Bronchial epithelial cell (primary cell): Measurements from ENCODE around the gene CLDN6. TPM values are rescaled to one million over a fixed set of nuclear protein-coding genes. Genes with fewer than 3 reads are reported as not detected.

Source experiments
- DNase-seq: peaks from one replicate; pipeline ENCODE4 v3.0.0-alpha.2; 2010; ENCODE audit warnings: low read depth
- FAIRE-seq: peaks from 2 replicates; lab custom pipeline; 2011; peaks lifted over from hg19 to GRCh38; lab: Jason Lieb, UNC
- H3K27me3 ChIP-seq: 2 replicates; pipeline ENCODE4 v1.5.1; 2011; ENCODE audit warnings: low read length; ENCODE audit not compliant: control insufficient read depth, insufficient read depth
- H3K36me3 ChIP-seq: 2 replicates; pipeline ENCODE4 v1.5.1; 2011; ENCODE audit warnings: low read length; ENCODE audit not compliant: control insufficient read depth, insufficient read depth
- H3K4me3 ChIP-seq: 2 replicates; pipeline ENCODE4 v1.5.1; 2011; ENCODE audit warnings: mild to moderate bottlenecking, low read depth, low read length, control low read depth
- CTCF ChIP-seq: IDR thresholded peaks from 2 replicates; pipeline ENCODE4 v1.5.1; 2011; ENCODE audit warnings: mild to moderate bottlenecking, moderate library complexity, low read length, control low read depth, inconsistent platforms; ENCODE audit not compliant: insufficient read depth, severe bottlenecking
- total RNA-seq: library from RNA; depleted of rRNA; stranded (reverse); fragments of >200 nt; gene quantifications from 2 replicates; pipeline ENCODE4 v1.2.1, GENCODE V29; 2014

Gene CLDN6
- total RNA-seq, 1 donor from 2014 or later: not detected

- TF ChIP-seq CTCF: peak; percentile 68
- H3K4me3 ChIP-seq: peak overlapping the region; percentile 47
- no peaks in the 10 kb centered on the region for H3K27me3 ChIP-seq
- DNase-seq (peak; percentile 97), FAIRE-seq (no peak)
- peaks cover 2% of the 10 kb centered on the region for H3K36me3 ChIP-seq
These were observed 14.3 kb downstream of the CLDN6 start for GRCh38 chr16:3003582-3004270.

- Histone ChIP-seq H3K4me3 (no peak overlapping the region), H3K36me3 (peaks cover 2% of the 10 kb centered on the region), H3K27me3 (no peaks in the 10 kb centered on the region)
- TF ChIP-seq CTCF: no peak
- DNase-seq (no peak), FAIRE-seq (no peak)
These were observed 16.7 kb downstream of the CLDN6 start for GRCh38 chr16:3001316-3001715.

GRCh38 chr16:3000540-3000939 lies 17.4 kb downstream of the CLDN6 start:
- DNase-seq (no peak), FAIRE-seq (no peak)
- no peak for TF ChIP-seq CTCF
- Histone ChIP-seq H3K4me3 (no peak overlapping the region), H3K36me3 (no peaks in the 10 kb centered on the region), H3K27me3 (no peaks in the 10 kb centered on the region)

GRCh38 chr16:2999929-3000328 lies 18.1 kb downstream of the CLDN6 start:
- H3K36me3 ChIP-seq: no peaks in the 10 kb centered on the region
- no peak for FAIRE-seq
- no peak for DNase-seq
- H3K4me3 ChIP-seq: no peak overlapping the region
- TF ChIP-seq CTCF: no peak
- H3K27me3 ChIP-seq: no peaks in the 10 kb centered on the region

GRCh38 chr16:2996298-2996697 lies 21.7 kb downstream of the CLDN6 start:
- DNase-seq (no peak), FAIRE-seq (no peak)
- Histone ChIP-seq H3K27me3 (no peaks in the 10 kb centered on the region), H3K4me3 (no peak overlapping the region), H3K36me3 (no peaks in the 10 kb centered on the region)
- TF ChIP-seq CTCF: no peak
